ENCODE measurements around the gene CARD10. TPM values are rescaled to one million over a fixed set of nuclear protein-coding genes. Genes with fewer than 3 reads are reported as not detected.

Gene CARD10
- total RNA-seq, 4 donors from 2014 or later = 11.6 to 24.1 (median 20.9) TPM

DNA sequence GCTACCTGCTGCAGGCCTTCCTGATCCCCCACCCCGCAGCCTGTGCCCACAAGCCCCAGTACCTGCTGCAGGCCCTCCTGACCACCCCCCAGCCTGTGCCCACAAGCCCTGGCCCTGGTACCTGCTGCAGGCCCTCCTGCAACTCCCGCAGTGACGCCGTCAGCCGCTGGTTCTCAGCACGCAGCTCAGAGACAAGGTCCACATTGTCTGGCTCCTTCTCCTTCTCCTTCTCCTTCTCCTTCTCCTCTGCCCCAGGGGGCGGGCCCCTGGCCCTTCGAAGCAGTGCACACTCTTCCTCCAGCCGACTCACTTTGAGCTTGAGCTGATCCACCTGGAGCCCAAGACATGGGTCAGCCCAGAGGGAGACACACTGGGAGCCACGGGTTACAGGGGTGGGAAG lies 9.1 kb downstream of the CARD10 start:
- TF ChIP-seq POLR2A (IDR thresholded peaks at IDR 0.05) = no peak
- TF ChIP-seq, protein P1, sequence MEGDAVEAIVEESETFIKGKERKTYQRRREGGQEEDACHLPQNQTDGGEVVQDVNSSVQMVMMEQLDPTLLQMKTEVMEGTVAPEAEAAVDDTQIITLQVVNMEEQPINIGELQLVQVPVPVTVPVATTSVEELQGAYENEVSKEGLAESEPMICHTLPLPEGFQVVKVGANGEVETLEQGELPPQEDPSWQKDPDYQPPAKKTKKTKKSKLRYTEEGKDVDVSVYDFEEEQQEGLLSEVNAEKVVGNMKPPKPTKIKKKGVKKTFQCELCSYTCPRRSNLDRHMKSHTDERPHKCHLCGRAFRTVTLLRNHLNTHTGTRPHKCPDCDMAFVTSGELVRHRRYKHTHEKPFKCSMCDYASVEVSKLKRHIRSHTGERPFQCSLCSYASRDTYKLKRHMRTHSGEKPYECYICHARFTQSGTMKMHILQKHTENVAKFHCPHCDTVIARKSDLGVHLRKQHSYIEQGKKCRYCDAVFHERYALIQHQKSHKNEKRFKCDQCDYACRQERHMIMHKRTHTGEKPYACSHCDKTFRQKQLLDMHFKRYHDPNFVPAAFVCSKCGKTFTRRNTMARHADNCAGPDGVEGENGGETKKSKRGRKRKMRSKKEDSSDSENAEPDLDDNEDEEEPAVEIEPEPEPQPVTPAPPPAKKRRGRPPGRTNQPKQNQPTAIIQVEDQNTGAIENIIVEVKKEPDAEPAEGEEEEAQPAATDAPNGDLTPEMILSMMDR (IDR thresholded peaks at IDR 0.05) = no peak
- DNase-seq = no peak
- Histone ChIP-seq H3K36me3 (peaks cover 0 to 36% (median 0%) of the 10 kb centered on the region in 3 donors), H3K9me3 (no peaks in the 10 kb centered on the region), H3K4me3 (no peak overlapping the region), H3K27ac (peak overlapping the region in 3 of 4 donors; percentile 3 to 84 (median 38)), H3K27me3 (peaks cover 0 to 13% (median 0%) of the 10 kb centered on the region in 4 donors), H3K4me1 (peaks cover 29 to 66% (median 29%) of the 10 kb centered on the region in 3 donors)
- intact Hi-C loops (cut with DNase I) = no loop called here
- WGBS, 2 donors = 49 to 72% methylated on average over 5 to 7 of the region's 10 CpGs

DNA sequence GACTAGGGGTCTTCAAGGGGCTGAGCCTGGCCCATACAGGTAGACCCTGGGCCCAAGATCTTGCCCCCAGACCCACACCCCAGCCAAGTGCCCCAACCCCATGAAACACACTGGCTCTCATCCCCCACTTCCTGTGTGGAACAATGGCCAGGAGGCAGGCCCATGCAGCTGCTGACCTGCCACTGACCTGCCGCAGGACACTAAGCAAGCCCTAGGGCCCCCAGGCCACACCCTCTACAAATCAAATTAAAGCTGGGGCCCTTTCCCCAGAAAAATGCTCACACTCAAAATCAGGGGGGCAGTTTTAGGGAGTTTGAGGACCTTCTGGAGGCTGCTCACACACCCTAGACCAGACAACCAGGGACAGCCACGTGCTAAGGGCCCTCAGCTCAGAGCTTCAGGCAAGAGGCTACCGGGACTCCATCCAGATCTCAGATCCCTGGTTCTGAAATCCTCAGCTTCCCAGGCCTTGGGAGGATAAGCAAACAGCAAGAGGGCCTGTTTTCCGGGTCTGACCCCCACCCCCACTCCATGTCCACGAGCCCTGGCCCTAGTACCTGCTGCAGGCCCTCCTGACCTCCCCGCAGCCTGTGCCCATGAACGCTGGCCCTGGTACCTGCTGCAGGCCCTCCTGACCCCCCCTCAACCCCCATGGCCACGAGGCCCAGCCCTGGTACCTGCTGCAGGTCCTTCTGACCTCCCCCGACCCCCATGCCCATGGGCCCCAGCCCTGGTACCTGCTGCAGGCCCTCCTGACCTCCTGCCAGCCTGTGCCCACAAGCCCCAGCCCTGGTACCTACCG lies 10.0 kb downstream of the CARD10 start:
- intact Hi-C loops (cut with DNase I) = no loop called here
- H3K9me3 ChIP-seq = no peaks in the 10 kb centered on the region
- TF ChIP-seq, protein P1 (IDR thresholded peaks at IDR 0.05) = no peak
- no peak for TF ChIP-seq POLR2A (IDR thresholded peaks at IDR 0.05)
- DNase-seq = no peak
- WGBS, 2 donors = 46 to 49% methylated on average over 5 to 6 of the region's 10 CpGs
- H3K4me1 ChIP-seq = peaks cover 29 to 70% (median 29%) of the 10 kb centered on the region in 3 donors
- H3K27me3 ChIP-seq = peaks cover 0 to 13% (median 0%) of the 10 kb centered on the region in 4 donors
- no peak overlapping the region for H3K4me3 ChIP-seq
- peaks cover 0 to 39% (median 0%) of the 10 kb centered on the region in 3 donors for H3K36me3 ChIP-seq
- H3K27ac ChIP-seq = peak overlapping the region; percentile 69 to 84 (median 80)

- peak overlapping the region; percentile 69 to 84 (median 80) for H3K27ac ChIP-seq
- intact Hi-C loops (cut with DNase I) = no loop called here
- no peak overlapping the region for H3K4me3 ChIP-seq
- H3K9me3 ChIP-seq = no peaks in the 10 kb centered on the region
- TF ChIP-seq, protein P1 (IDR thresholded peaks at IDR 0.05) = peak in 2 of 6 experiments; percentile 43 to 46
- no peak for TF ChIP-seq POLR2A (IDR thresholded peaks at IDR 0.05)
- peaks cover 0 to 44% (median 0%) of the 10 kb centered on the region in 3 donors for H3K36me3 ChIP-seq
- H3K27me3 ChIP-seq = peaks cover 0 to 13% (median 0%) of the 10 kb centered on the region in 4 donors
- DNase-seq = no peak
- 20 to 32% methylated on average over 1 to 6 of the region's 22 CpGs for WGBS, 2 donors
- peaks cover 29 to 72% (median 29%) of the 10 kb centered on the region in 3 donors for H3K4me1 ChIP-seq
Measured at GRCh38 chr22:37508431-37508992, 10.7 kb downstream of the CARD10 start.

GRCh38 chr22:37507731-37508130 lies 11.5 kb downstream of the CARD10 start:
- 83 to 86% methylated on average over 1 to 8 of the region's 10 CpGs for WGBS, 2 donors
- Histone ChIP-seq H3K4me1 (peaks cover 29 to 72% (median 35%) of the 10 kb centered on the region in 3 donors), H3K4me3 (no peak overlapping the region), H3K36me3 (peaks cover 0 to 50% (median 0%) of the 10 kb centered on the region in 3 donors), H3K9me3 (no peaks in the 10 kb centered on the region), H3K27me3 (peaks cover 0 to 13% (median 0%) of the 10 kb centered on the region in 4 donors), H3K27ac (peak overlapping the region in 3 of 4 donors; percentile 78 to 84 (median 82))
- TF ChIP-seq, protein P1 (IDR thresholded peaks at IDR 0.05) = no peak
- TF ChIP-seq POLR2A (IDR thresholded peaks at IDR 0.05) = no peak
- no peak for DNase-seq
- intact Hi-C loops (cut with DNase I) = no loop called here

- Histone ChIP-seq H3K4me1 (peaks cover 22 to 76% (median 34%) of the 10 kb centered on the region in 3 donors), H3K36me3 (peaks cover 0 to 56% (median 0%) of the 10 kb centered on the region in 3 donors), H3K27me3 (peaks cover 0 to 13% (median 0%) of the 10 kb centered on the region in 4 donors), H3K27ac (no peak overlapping the region), H3K9me3 (no peaks in the 10 kb centered on the region), H3K4me3 (no peak overlapping the region)
- 89% methylated on average over 7 of the region's 14 CpGs; no CpG with 5 or more reads in 1 of the 2 donors for WGBS, 2 donors
- intact Hi-C loops (cut with DNase I) = no loop called here
- TF ChIP-seq, protein P1 (IDR thresholded peaks at IDR 0.05) = no peak
- no peak for TF ChIP-seq POLR2A (IDR thresholded peaks at IDR 0.05)
- no peak for DNase-seq
Measured at GRCh38 chr22:37505989-37506388, 13.2 kb downstream of the CARD10 start.

Data from esophagus squamous epithelium (tissue), 5 donors.